ENCODE data around the gene GRPEL1.
"Not testable (repeated sequence)": the region's sequence is repeated elsewhere in the genome, so short reads cannot be mapped to it uniquely, and the experiment has no call there.

GRCh38 chr4:7084564-7084961 is 16.7 kb upstream of the GRPEL1 start:
- not testable (repeated sequence) for TF ChIP-seq CTCF, POLR2A (IDR thresholded peaks at IDR 0.05)

All from lower leg skin (tissue), 3 donors.